HG03064 (cell line): Measurements from ENCODE around the gene RABGGTB.
"Not testable (repeated sequence)": the region's sequence is repeated elsewhere in the genome, so short reads cannot be mapped to it uniquely, and the experiment has no call there.

Experiments used
- ATAC-seq: cut with Tn5 transposase; IDR thresholded peaks from one replicate; pipeline ENCODE4 v1.9.1; 2021; ENCODE audit warnings: low read depth; ENCODE audit not compliant: unreplicated experiment

The RABGGTB gene

GRCh38 chr1:75794382-75794781 is 8.3 kb downstream of the RABGGTB start:
- no peak for ATAC-seq

- ATAC-seq: no peak
Observed at GRCh38 chr1:75795703-75796193, 9.7 kb downstream of the RABGGTB start.

- no peak for ATAC-seq
Observed at GRCh38 chr1:75796376-75797272, 10.6 kb downstream of the RABGGTB start, which contains the start of gene MSH4. MSH4 (plus strand) TSS chr1:75796882; CDS start chr1:75796986, 104 bp downstream.

- no peak for ATAC-seq
Observed at GRCh38 chr1:75797273-75797588, 11.2 kb downstream of the RABGGTB start.

- ATAC-seq: no peak
Observed at GRCh38 chr1:75797606-75798216, 11.7 kb downstream of the RABGGTB start.

- not testable (repeated sequence) for ATAC-seq
Observed at GRCh38 chr1:75801480-75801879, 15.4 kb downstream of the RABGGTB start.

- ATAC-seq: no peak
Observed at GRCh38 chr1:75808921-75809320, 22.9 kb downstream of the RABGGTB start.

GRCh38 chr1:75810113-75810512 is 24.1 kb downstream of the RABGGTB start:
- ATAC-seq: not testable (repeated sequence)

- ATAC-seq: no peak
Observed at GRCh38 chr1:75811211-75811981, 25.3 kb downstream of the RABGGTB start.

- no peak for ATAC-seq
Observed at GRCh38 chr1:75812065-75812464, 26.0 kb downstream of the RABGGTB start.

- ATAC-seq: not testable (repeated sequence)
Observed at GRCh38 chr1:75823596-75823995, 37.5 kb downstream of the RABGGTB start.

- no peak for ATAC-seq
Observed at GRCh38 chr1:75836528-75837100, 50.6 kb downstream of the RABGGTB start.

- ATAC-seq: no peak
Observed at GRCh38 chr1:75838079-75838478, 52.0 kb downstream of the RABGGTB start.

- no peak for ATAC-seq
Observed at GRCh38 chr1:75841421-75841820, 55.4 kb downstream of the RABGGTB start.
